IMR-90 (cell line): ENCODE data around the gene SMYD5. TPM values are rescaled to one million over a fixed set of nuclear protein-coding genes. Genes with fewer than 3 reads are reported as not detected.

ENCODE experiments used
- ATAC-seq: fragments of 200-7000 bp; cut with Tn5 transposase; 2 replicates; pipeline ENCODE4 v1.9.1; 2020; ENCODE audit warnings: low read depth, mild to moderate bottlenecking, moderate library complexity
- BruUV-seq: library from RNA; stranded (reverse); fragments of 400-500 nt; replicated peaks from 2 replicates; lab custom pipeline; 2021; lab: Mats Ljungman, UMichigan
- CTCF ChIA-PET: fragments of 300-600 bp; formaldehyde crosslinking; extraction: SDS; loops from one replicate; lab custom pipeline; 2021; ENCODE audit warnings: antibody characterized with exemption; lab: Yijun Ruan, JAX
- POLR2A ChIA-PET: fragments of 300-600 bp; sonication (Branson Sonifier 250); formaldehyde crosslinking; loops from one replicate; lab custom pipeline; 2022; ENCODE audit warnings: antibody characterized with exemption; ENCODE audit not compliant: unreplicated experiment; lab: Charles Lee
- DNase-seq: peaks from one replicate; pipeline ENCODE4 v3.0.0; 2013
- H2AFZ ChIP-seq: replicated peaks from 2 replicates; pipeline ENCODE3; 2013; ENCODE audit warnings: low read length, mild to moderate bottlenecking; ENCODE audit not compliant: poor library complexity
- H2AK5ac ChIP-seq: 2 replicates; pipeline ENCODE4 v1.6.1; 2013; ENCODE audit warnings: low read depth, low read length, inconsistent platforms
- H2AK9ac ChIP-seq: replicated peaks from 2 replicates; pipeline ENCODE3; 2013; ENCODE audit warnings: mild to moderate bottlenecking, low read depth, low read length, moderate library complexity; ENCODE audit not compliant: poor library complexity
- H2BK120ac ChIP-seq: 2 replicates; pipeline ENCODE4 v1.6.1; 2013; ENCODE audit warnings: low read depth, low read length, inconsistent platforms
- H2BK15ac ChIP-seq: 3 replicates; pipeline ENCODE4 v1.6.1; 2013; ENCODE audit warnings: low read depth, low read length, inconsistent platforms
- H2BK20ac ChIP-seq: 2 replicates; pipeline ENCODE4 v1.6.1; 2013; ENCODE audit warnings: low read depth, mild to moderate bottlenecking, inconsistent platforms, low read length, moderate library complexity
- H2BK5ac ChIP-seq: 2 replicates; pipeline ENCODE4 v1.6.1; 2013; ENCODE audit warnings: mild to moderate bottlenecking, low read depth, low read length, inconsistent platforms; ENCODE audit not compliant: poor library complexity, severe bottlenecking
- H3K14ac ChIP-seq: replicated peaks from 2 replicates; pipeline ENCODE4 v1.6.1; 2013; ENCODE audit warnings: low read depth, low read length, inconsistent platforms
- H3K18ac ChIP-seq: 2 replicates; pipeline ENCODE4 v1.6.1; 2013; ENCODE audit warnings: low read depth, low read length, control low read depth
- H3K23ac ChIP-seq: 2 replicates; pipeline ENCODE4 v1.6.1; 2013; ENCODE audit warnings: low read depth, low read length, inconsistent platforms
- H3K27ac ChIP-seq: 2 replicates; pipeline ENCODE4 v1.5.1; 2013; ENCODE audit warnings: mild to moderate bottlenecking, control low read depth, low read length; ENCODE audit not compliant: insufficient read depth
- H3K27me3 ChIP-seq: 2 replicates; pipeline ENCODE4 v1.6.1; 2013; ENCODE audit warnings: low read length; ENCODE audit not compliant: control insufficient read depth, insufficient read depth
- H3K36me3 ChIP-seq: 2 replicates; pipeline ENCODE4 v1.6.1; 2013; ENCODE audit warnings: low read length, mixed read lengths; ENCODE audit not compliant: control insufficient read depth, insufficient read depth
- H3K4ac ChIP-seq: 2 replicates; pipeline ENCODE4 v1.6.1; 2013; ENCODE audit warnings: low read depth, low read length, inconsistent platforms
- H3K4me1 ChIP-seq: 2 replicates; pipeline ENCODE4 v1.6.1; 2013; ENCODE audit warnings: low read length, mixed read lengths; ENCODE audit not compliant: control insufficient read depth, insufficient read depth
- H3K4me2 ChIP-seq: 2 replicates; pipeline ENCODE4 v1.6.1; 2013; ENCODE audit warnings: low read depth, mild to moderate bottlenecking, control low read depth, low read length, moderate library complexity
- H3K4me3 ChIP-seq: 2 replicates; pipeline ENCODE4 v1.5.1; 2013; ENCODE audit warnings: low read depth, mild to moderate bottlenecking, control low read depth, low read length, moderate library complexity; ENCODE audit not compliant: insufficient read depth
- H3K56ac ChIP-seq: 2 replicates; pipeline ENCODE4 v1.6.1; 2013; ENCODE audit warnings: low read length, inconsistent platforms; ENCODE audit not compliant: insufficient read depth; ENCODE audit errors: extremely low read depth
- H3K79me1 ChIP-seq, 2 experiments: 2 replicates each; pipeline ENCODE4 v1.6.1; 2013; ENCODE audit warnings: low read length in 2 of 2, inconsistent platforms in 1 of 2, low read depth in 1 of 2
- H3K9ac ChIP-seq: 2 replicates; pipeline ENCODE4 v1.6.1; 2013; ENCODE audit warnings: low read depth, low read length, control low read depth
- H3K9me1 ChIP-seq: 2 replicates; pipeline ENCODE4 v1.6.1; 2013; ENCODE audit warnings: low read length, inconsistent platforms; ENCODE audit not compliant: insufficient read depth
- H3K9me3 ChIP-seq: 2 replicates; pipeline ENCODE4 v1.6.1; 2013; ENCODE audit warnings: low read length; ENCODE audit not compliant: control insufficient read depth, insufficient read depth
- H4K20me1 ChIP-seq: 2 replicates; pipeline ENCODE4 v1.6.1; 2013; ENCODE audit warnings: low read length, inconsistent platforms; ENCODE audit not compliant: insufficient read depth
- H4K5ac ChIP-seq: 2 replicates; pipeline ENCODE4 v1.6.1; 2013; ENCODE audit warnings: mild to moderate bottlenecking, low read depth, low read length, control low read depth
- H4K8ac ChIP-seq, 2 experiments: 2 replicates each; pipeline ENCODE4 v1.6.1; 2013; ENCODE audit warnings: low read depth in 2 of 2, low read length in 2 of 2, control low read depth in 1 of 2, inconsistent platforms in 1 of 2
- H4K91ac ChIP-seq: 2 replicates; pipeline ENCODE4 v1.6.1; 2013; ENCODE audit warnings: low read depth, low read length, inconsistent platforms; ENCODE audit not compliant: insufficient read depth
- CEBPB ChIP-seq: IDR thresholded peaks from 2 replicates; pipeline ENCODE4 v1.6.1; 2012; ENCODE audit warnings: low read depth, low read length, improper control_type of control experiment
- NFE2L2 ChIP-seq: fragments of 150-350 bp; IDR thresholded peaks from 2 replicates; pipeline ENCODE4 v1.6.1; 2016; ENCODE audit warnings: low read depth, mild to moderate bottlenecking, low read length
- WGBS, 2 experiments: methylation state at CpG; one replicate each; pipeline versions ENCODE4 v1.1.5 to v1.1.7; 2013; ENCODE audit warnings: missing lambda C conversion rate in 2 of 2; ENCODE audit not compliant: insufficient read length in 1 of 2; ENCODE audit errors: extremely low coverage in 2 of 2; 5-methylcytosine and 5-hydroxymethylcytosine counted together
- dilution Hi-C: fragments of 300-500 bp; cut with HindIII; formaldehyde crosslinking; loops from one replicate; pipeline ENCODE4 v1.14.3; 2018; ENCODE audit warnings: low sequenced_read_pairs; ENCODE audit not compliant: unreplicated experiment
- in situ Hi-C: fragments of 300-500 bp; cut with MboI; formaldehyde crosslinking; loops from 3 replicates; pipeline ENCODE4 v1.14.3; 2019; ENCODE audit warnings: low sequenced_read_pairs, inconsistent platforms, mixed read lengths
- intact Hi-C: fragments of 100-400 bp; cut with micrococcal nuclease; formaldehyde crosslinking; loops from 2 replicates; pipeline ENCODE4 v1.10.0; 2022
- polyA plus RNA-seq, 3 experiments: library from polyadenylated mRNA; depleted of rRNA; stranded (reverse); fragments of >200 nt; gene quantifications; 2 replicates each; pipeline ENCODE4 v1.2.3, GENCODE V29; 2012; ENCODE audit warnings: low replicate concordance in 1 of 3
- total RNA-seq: library from RNA; depleted of rRNA; stranded (reverse); fragments of >200 nt; gene quantifications from 2 replicates; pipeline ENCODE4 v1.2.3, GENCODE V29; 2012

The SMYD5 gene
- total and polyA plus RNA-seq, 2 of the 4 experiments (the other 2 are of a cell fraction): 17.8 to 19.7 TPM

- Histone ChIP-seq H3K18ac (no peak overlapping the region), H4K5ac (no peak overlapping the region), H3K23ac (no peak overlapping the region), H3K56ac (no peak overlapping the region), H3K79me1 (peaks cover 50 to 57% of the 10 kb centered on the region in 2 experiments), H3K4me1 (peaks cover 4% of the 10 kb centered on the region; the same call in 1 of the 2 replicates), H2BK20ac (no peak overlapping the region), H4K20me1 (peaks cover 37% of the 10 kb centered on the region), H2AK9ac (no peak overlapping the region), H2BK5ac (no peak overlapping the region), H3K9me3 (no peaks in the 10 kb centered on the region), H4K8ac (no peak overlapping the region), H2BK15ac (no peak overlapping the region), H4K91ac (no peak overlapping the region), H3K4ac (no peak overlapping the region), H3K4me3 (no peak overlapping the region), H3K14ac (no peak overlapping the region), H2AK5ac (no peak overlapping the region), H3K9me1 (peaks cover 3% of the 10 kb centered on the region), H3K4me2 (no peak overlapping the region), H3K36me3 (peaks cover 52% of the 10 kb centered on the region), H2AFZ (no peak overlapping the region), H3K27ac (no peak overlapping the region), H2BK120ac (no peak overlapping the region), H3K9ac (no peak overlapping the region), H3K27me3 (no peaks in the 10 kb centered on the region)
- intact Hi-C loops (no loop called here), dilution Hi-C loops (no loop called here), in situ Hi-C loops (no loop called here)
- no TSS peak for BruUV-seq
- CTCF ChIA-PET: interaction anchor here (0.9 kb wide), 1 partner anchor 8 kb away, joined by 6 read pairs; no protein-coding TSS in a partner anchor
- 0 out of 2 replicates have a peak, but pooled peaks have one; percentile 22 for ATAC-seq
- POLR2A ChIA-PET: no interaction called here
- 78% methylated on average over 4 of the region's 5 CpGs; no CpG with 5 or more reads in 1 of the 2 experiments for whole genome bisulfite sequencing, 2 experiments
- TF ChIP-seq NFE2L2 (no peak), CEBPB (peak; percentile 22; the same call in 1 of the 2 replicates)
- DNase-seq: peak; percentile 63
Measured at GRCh38 chr2:73243884-73244570, 30.0 kb downstream of the SMYD5 start.
